SK-N-SH treated with all-trans-retinoic acid at 6 μM for 48 hours (cell line): ENCODE results near the gene SDE2.

Experiments used
- ATAC-seq: fragments of 200-7000 bp; cut with Tn5 transposase; 3 replicates; pipeline ENCODE4 v1.9.1; 2020; ENCODE audit warnings: mild to moderate bottlenecking, moderate library complexity
- ARNTL ChIP-seq: fragments of 450-650 bp; formaldehyde crosslinking; IDR thresholded peaks from 2 replicates; pipeline ENCODE4 v1.5.0; 2020; ENCODE audit warnings: low read depth, mild to moderate bottlenecking, moderate library complexity, borderline replicate concordance
- BACH2 ChIP-seq: fragments of 250-450 bp; sonication (Bioruptor Pico); IDR thresholded peaks from 2 replicates; pipeline ENCODE4 v1.9.0; 2021; ENCODE audit warnings: mild to moderate bottlenecking, borderline replicate concordance
- CREB5 ChIP-seq: fragments of 250-450 bp; sonication (Bioruptor Pico); IDR thresholded peaks from 2 replicates; pipeline ENCODE4 v1.5.1; 2020; ENCODE audit warnings: low read depth, mild to moderate bottlenecking, moderate library complexity
- CSDC2 ChIP-seq: fragments of 250-450 bp; sonication (Bioruptor Pico); IDR thresholded peaks from 2 replicates; pipeline ENCODE4 v1.5.0; 2020; ENCODE audit warnings: mild to moderate bottlenecking, moderate library complexity
- CSRNP3 ChIP-seq: fragments of 250-450 bp; sonication (Bioruptor Pico); IDR thresholded peaks from 2 replicates; pipeline ENCODE4 v1.5.1; 2021; ENCODE audit warnings: mild to moderate bottlenecking, moderate library complexity
- ESRRG ChIP-seq: fragments of 250-450 bp; sonication (Bioruptor Pico); IDR thresholded peaks from 2 replicates; pipeline ENCODE4 v1.6.1; 2021; ENCODE audit warnings: mild to moderate bottlenecking
- GLIS3 ChIP-seq: fragments of 250-450 bp; sonication (Bioruptor Pico); IDR thresholded peaks from 2 replicates; pipeline ENCODE4 v1.5.0; 2020; ENCODE audit warnings: mild to moderate bottlenecking, moderate library complexity
- ISL1 ChIP-seq: fragments of 250-450 bp; sonication (Bioruptor Pico); IDR thresholded peaks from 2 replicates; pipeline ENCODE4 v2.1.2; 2022; ENCODE audit warnings: mild to moderate bottlenecking, moderate library complexity
- POU6F1 ChIP-seq: fragments of 250-450 bp; sonication (Bioruptor Pico); IDR thresholded peaks from 2 replicates; pipeline ENCODE4 v1.8.0; 2021; ENCODE audit warnings: low read depth, mild to moderate bottlenecking, moderate library complexity, borderline replicate concordance
- PPARA ChIP-seq: fragments of 250-450 bp; sonication (Bioruptor Pico); IDR thresholded peaks from 2 replicates; pipeline ENCODE4 v1.5.0; 2020; ENCODE audit warnings: mild to moderate bottlenecking, borderline replicate concordance
- RARB ChIP-seq: fragments of 250-450 bp; sonication (Bioruptor Pico); IDR thresholded peaks from 2 replicates; pipeline ENCODE4 v1.8.0; 2021; ENCODE audit warnings: mild to moderate bottlenecking, moderate library complexity
- SNAI2 ChIP-seq: fragments of 250-450 bp; sonication (Bioruptor Pico); IDR thresholded peaks from 2 replicates; pipeline ENCODE4 v1.5.0; 2020; ENCODE audit warnings: mild to moderate bottlenecking, moderate library complexity
- TCF4 ChIP-seq: fragments of 250-450 bp; sonication (Bioruptor Pico); IDR thresholded peaks from 2 replicates; pipeline ENCODE4 v1.8.0; 2021; ENCODE audit warnings: mild to moderate bottlenecking, moderate library complexity, borderline replicate concordance
- TOX ChIP-seq: fragments of 250-450 bp; sonication (Bioruptor Pico); IDR thresholded peaks from 2 replicates; pipeline ENCODE4 v1.8.0; 2021; ENCODE audit warnings: mild to moderate bottlenecking, moderate library complexity, borderline replicate concordance
- ZC3H10 ChIP-seq: fragments of 250-450 bp; sonication (Bioruptor Pico); IDR thresholded peaks from 2 replicates; pipeline ENCODE4 v1.5.1; 2021; ENCODE audit warnings: mild to moderate bottlenecking, moderate library complexity
- ZFP3 ChIP-seq: fragments of 250-450 bp; sonication (Bioruptor Pico); IDR thresholded peaks from 2 replicates; pipeline ENCODE4 v1.5.0; 2020; ENCODE audit warnings: mild to moderate bottlenecking, moderate library complexity
- ZFP30 ChIP-seq: fragments of 450-650 bp; formaldehyde crosslinking; IDR thresholded peaks from 2 replicates; pipeline ENCODE4 v1.5.0; 2022; ENCODE audit warnings: mild to moderate bottlenecking, moderate library complexity
- ZNF565 ChIP-seq: fragments of 450-650 bp; formaldehyde crosslinking; conservative IDR thresholded peaks from 2 replicates; pipeline ENCODE4 v1.5.0; 2020; ENCODE audit warnings: low read depth, mild to moderate bottlenecking, moderate library complexity
- ZNF70 ChIP-seq: fragments of 450-650 bp; formaldehyde crosslinking; IDR thresholded peaks from 2 replicates; pipeline ENCODE4 v1.5.0; 2020; ENCODE audit warnings: mild to moderate bottlenecking, moderate library complexity
- ZNF8 ChIP-seq: fragments of 450-650 bp; formaldehyde crosslinking; IDR thresholded peaks from 2 replicates; pipeline ENCODE4 v1.5.0; 2020; ENCODE audit warnings: mild to moderate bottlenecking, moderate library complexity
- TF ChIP-seq, protein P1 (sequence below): fragments of 250-450 bp; sonication (Bioruptor Pico); IDR thresholded peaks from 2 replicates; pipeline ENCODE4 v1.5.0; 2020; ENCODE audit warnings: mild to moderate bottlenecking, moderate library complexity
- TF ChIP-seq, protein P2 (sequence below): fragments of 250-450 bp; sonication (Bioruptor Pico); IDR thresholded peaks from 2 replicates; pipeline ENCODE4 v1.8.0; 2020; ENCODE audit warnings: mild to moderate bottlenecking, moderate library complexity, borderline replicate concordance

SDE2 gene

GRCh38 chr1:226041419-226041818, 42.3 kb upstream of the SDE2 start:
- TF ChIP-seq, protein P1, sequence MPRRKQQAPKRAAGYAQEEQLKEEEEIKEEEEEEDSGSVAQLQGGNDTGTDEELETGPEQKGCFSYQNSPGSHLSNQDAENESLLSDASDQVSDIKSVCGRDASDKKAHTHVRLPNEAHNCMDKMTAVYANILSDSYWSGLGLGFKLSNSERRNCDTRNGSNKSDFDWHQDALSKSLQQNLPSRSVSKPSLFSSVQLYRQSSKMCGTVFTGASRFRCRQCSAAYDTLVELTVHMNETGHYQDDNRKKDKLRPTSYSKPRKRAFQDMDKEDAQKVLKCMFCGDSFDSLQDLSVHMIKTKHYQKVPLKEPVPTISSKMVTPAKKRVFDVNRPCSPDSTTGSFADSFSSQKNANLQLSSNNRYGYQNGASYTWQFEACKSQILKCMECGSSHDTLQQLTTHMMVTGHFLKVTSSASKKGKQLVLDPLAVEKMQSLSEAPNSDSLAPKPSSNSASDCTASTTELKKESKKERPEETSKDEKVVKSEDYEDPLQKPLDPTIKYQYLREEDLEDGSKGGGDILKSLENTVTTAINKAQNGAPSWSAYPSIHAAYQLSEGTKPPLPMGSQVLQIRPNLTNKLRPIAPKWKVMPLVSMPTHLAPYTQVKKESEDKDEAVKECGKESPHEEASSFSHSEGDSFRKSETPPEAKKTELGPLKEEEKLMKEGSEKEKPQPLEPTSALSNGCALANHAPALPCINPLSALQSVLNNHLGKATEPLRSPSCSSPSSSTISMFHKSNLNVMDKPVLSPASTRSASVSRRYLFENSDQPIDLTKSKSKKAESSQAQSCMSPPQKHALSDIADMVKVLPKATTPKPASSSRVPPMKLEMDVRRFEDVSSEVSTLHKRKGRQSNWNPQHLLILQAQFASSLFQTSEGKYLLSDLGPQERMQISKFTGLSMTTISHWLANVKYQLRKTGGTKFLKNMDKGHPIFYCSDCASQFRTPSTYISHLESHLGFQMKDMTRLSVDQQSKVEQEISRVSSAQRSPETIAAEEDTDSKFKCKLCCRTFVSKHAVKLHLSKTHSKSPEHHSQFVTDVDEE = no peak
- no peak for TF ChIP-seq GLIS3 (CRISPR knock-in tag)
- TF ChIP-seq TOX = no peak
- no peak for TF ChIP-seq PPARA
- no peak for TF ChIP-seq POU6F1 (CRISPR knock-in tag)
- TF ChIP-seq ESRRG (CRISPR knock-in tag) = no peak
- no peak for TF ChIP-seq ZC3H10 (CRISPR knock-in tag)
- no peak for TF ChIP-seq CSRNP3 (CRISPR knock-in tag)
- TF ChIP-seq ZNF70 = no peak
- no peak for TF ChIP-seq SNAI2 (CRISPR knock-in tag)
- no peak for TF ChIP-seq ARNTL (CRISPR knock-in tag)
- no peak for TF ChIP-seq ZNF8 (CRISPR knock-in tag)
- no peak for TF ChIP-seq CREB5 (CRISPR knock-in tag)
- TF ChIP-seq ZFP30 (CRISPR knock-in tag) = no peak
- TF ChIP-seq RARB = no peak
- TF ChIP-seq, protein P2, sequence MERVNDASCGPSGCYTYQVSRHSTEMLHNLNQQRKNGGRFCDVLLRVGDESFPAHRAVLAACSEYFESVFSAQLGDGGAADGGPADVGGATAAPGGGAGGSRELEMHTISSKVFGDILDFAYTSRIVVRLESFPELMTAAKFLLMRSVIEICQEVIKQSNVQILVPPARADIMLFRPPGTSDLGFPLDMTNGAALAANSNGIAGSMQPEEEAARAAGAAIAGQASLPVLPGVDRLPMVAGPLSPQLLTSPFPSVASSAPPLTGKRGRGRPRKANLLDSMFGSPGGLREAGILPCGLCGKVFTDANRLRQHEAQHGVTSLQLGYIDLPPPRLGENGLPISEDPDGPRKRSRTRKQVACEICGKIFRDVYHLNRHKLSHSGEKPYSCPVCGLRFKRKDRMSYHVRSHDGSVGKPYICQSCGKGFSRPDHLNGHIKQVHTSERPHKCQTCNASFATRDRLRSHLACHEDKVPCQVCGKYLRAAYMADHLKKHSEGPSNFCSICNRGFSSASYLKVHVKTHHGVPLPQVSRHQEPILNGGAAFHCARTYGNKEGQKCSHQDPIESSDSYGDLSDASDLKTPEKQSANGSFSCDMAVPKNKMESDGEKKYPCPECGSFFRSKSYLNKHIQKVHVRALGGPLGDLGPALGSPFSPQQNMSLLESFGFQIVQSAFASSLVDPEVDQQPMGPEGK (CRISPR knock-in tag) = no peak
- no peak for TF ChIP-seq BACH2 (CRISPR knock-in tag)
- no peak; the same call in 2 of the 3 replicates for ATAC-seq

DNA sequence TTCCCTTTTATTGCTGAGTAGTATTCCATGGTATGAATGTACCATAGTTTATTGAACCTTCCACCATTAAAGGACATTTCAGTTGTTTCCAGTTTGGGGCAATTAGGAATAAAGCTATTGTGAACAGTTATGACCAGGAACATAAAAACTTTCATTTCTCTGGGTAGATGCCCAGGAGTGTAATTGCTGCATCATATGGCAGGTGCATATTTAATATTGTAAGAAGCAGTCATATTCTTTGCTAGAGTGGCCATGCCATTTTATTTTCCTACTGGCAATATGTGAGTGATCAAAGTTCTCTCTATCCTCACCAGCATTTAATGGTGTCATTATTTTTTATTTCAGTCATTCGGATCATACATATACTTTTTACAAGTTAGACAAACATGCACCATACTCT, 39.5 kb upstream of the SDE2 start:
- TF ChIP-seq, protein P2 (CRISPR knock-in tag) = no peak
- TF ChIP-seq TCF4 (CRISPR knock-in tag) (no peak), ZNF70 (no peak), ZNF565 (CRISPR knock-in tag) (no peak), CSDC2 (CRISPR knock-in tag) (no peak), ZFP3 (CRISPR knock-in tag) (no peak), ZFP30 (CRISPR knock-in tag) (no peak)
- no peak for ATAC-seq

GRCh38 chr1:226035915-226036314, 36.8 kb upstream of the SDE2 start:
- TF ChIP-seq, protein P2 (CRISPR knock-in tag) = no peak
- no peak for TF ChIP-seq CSRNP3 (CRISPR knock-in tag)
- no peak for TF ChIP-seq ZNF565 (CRISPR knock-in tag)
- no peak for TF ChIP-seq ZFP30 (CRISPR knock-in tag)
- no peak for TF ChIP-seq ESRRG (CRISPR knock-in tag)
- TF ChIP-seq RARB = no peak
- TF ChIP-seq ISL1 = no peak
- TF ChIP-seq ZNF8 (CRISPR knock-in tag) = no peak
- TF ChIP-seq CSDC2 (CRISPR knock-in tag) = no peak
- no peak for TF ChIP-seq GLIS3 (CRISPR knock-in tag)
- no peak for TF ChIP-seq TOX
- no peak for TF ChIP-seq BACH2 (CRISPR knock-in tag)
- ATAC-seq = no peak
